ENCODE data around the gene FSCN2.
"Not testable (repeated sequence)": the region's sequence is repeated elsewhere in the genome, so short reads cannot be mapped to it uniquely, and the experiment has no call there.

Gene FSCN2

GRCh38 chr17:81531013-81531412 is 2.8 kb downstream of the FSCN2 start:
- not testable (repeated sequence) for DNase-seq

GRCh38 chr17:81531998-81532404 is 3.8 kb downstream of the FSCN2 start:
- DNase-seq: not testable (repeated sequence)

GRCh38 chr17:81532490-81533287 is 4.5 kb downstream of the FSCN2 start:
- DNase-seq: no peak

- no peak for DNase-seq
These were observed 5.4 kb downstream of the FSCN2 start for GRCh38 chr17:81533339-81534141.

GRCh38 chr17:81534157-81535006 is 6.2 kb downstream of the FSCN2 start:
- DNase-seq: no peak

GRCh38 chr17:81535007-81535328 is 6.8 kb downstream of the FSCN2 start:
- no peak for DNase-seq

GRCh38 chr17:81535480-81536298 is 7.5 kb downstream of the FSCN2 start:
- no peak for DNase-seq

GRCh38 chr17:81536299-81537290 is 8.4 kb downstream of the FSCN2 start:
- no peak for DNase-seq

- no peak for DNase-seq
These were observed 9.2 kb downstream of the FSCN2 start for GRCh38 chr17:81537343-81537855.

- DNase-seq: no peak
These were observed 9.8 kb downstream of the FSCN2 start for GRCh38 chr17:81537856-81538555.

GRCh38 chr17:81538651-81539570 is 10.7 kb downstream of the FSCN2 start:
- DNase-seq: no peak

GRCh38 chr17:81539571-81539900 is 11.4 kb downstream of the FSCN2 start:
- DNase-seq: no peak

- DNase-seq: no peak
These were observed 11.9 kb downstream of the FSCN2 start for GRCh38 chr17:81539961-81540675.

- no peak for DNase-seq
These were observed 12.5 kb downstream of the FSCN2 start for GRCh38 chr17:81540676-81541027.

- DNase-seq: no peak
These were observed 12.9 kb downstream of the FSCN2 start for GRCh38 chr17:81541123-81541522.

GRCh38 chr17:81542431-81543338 is 14.5 kb downstream of the FSCN2 start:
- DNase-seq: no peak

GRCh38 chr17:81543339-81543675 is 15.1 kb downstream of the FSCN2 start:
- no peak for DNase-seq

GRCh38 chr17:81543756-81544155 is 15.6 kb downstream of the FSCN2 start:
- DNase-seq: no peak
